ENCODE results near the gene JUN. TPM values are rescaled to one million over a fixed set of nuclear protein-coding genes. Genes with fewer than 3 reads are reported as not detected.

JUN gene
- total and polyA plus RNA-seq, 2 of the 13 experiments (the other 11 are each of a cell fraction or from before 2014, with no cell fraction given): 18.2 to 22.3 TPM

- TF ChIP-seq EEA1 (CRISPR knock-in tag; IDR thresholded peaks at IDR 0.05; ENCODE audit: borderline replicate concordance) (no peak), KLF15 (CRISPR knock-in tag; IDR thresholded peaks at IDR 0.05; ENCODE audit: borderline replicate concordance) (0 out of 2 replicates have a peak, but pooled peaks have one; percentile 29), BRF2 (CRISPR knock-in tag; IDR thresholded peaks at IDR 0.05) (peak; percentile 51; the same call in 1 of the 2 replicates), ZNF138 (CRISPR knock-in tag; IDR thresholded peaks at IDR 0.05; ENCODE audit: low read depth) (no peak), GATAD2A (CRISPR knock-in tag; IDR thresholded peaks at IDR 0.05) (no peak), ZNF746 (CRISPR knock-in tag; IDR thresholded peaks at IDR 0.05) (no peak), KAT7 (CRISPR knock-in tag; IDR thresholded peaks at IDR 0.05; ENCODE audit: borderline replicate concordance) (peak; percentile 47; the same call in 1 of the 2 replicates), CSRNP1 (CRISPR knock-in tag; IDR thresholded peaks at IDR 0.05) (0 out of 2 replicates have a peak, but pooled peaks have one; percentile 81), ZBTB25 (CRISPR knock-in tag; IDR thresholded peaks at IDR 0.05) (no peak), NFKB2 (CRISPR knock-in tag; IDR thresholded peaks at IDR 0.05; ENCODE audit: borderline replicate concordance) (peak; percentile 45; the same call in 1 of the 2 replicates), HNRNPK (IDR thresholded peaks at IDR 0.05; ENCODE audit: low read depth, low read length, poor library complexity, severe bottlenecking) (no peak), CEBPG (CRISPR knock-in tag; IDR thresholded peaks at IDR 0.05) (no peak), ZMYM4 (CRISPR knock-in tag; IDR thresholded peaks at IDR 0.05) (no peak), ARHGAP35 (CRISPR knock-in tag; IDR thresholded peaks at IDR 0.05; ENCODE audit: borderline replicate concordance) (peak; percentile 62; the same call in 1 of the 2 replicates), ISX (CRISPR knock-in tag; conservative IDR thresholded peaks at IDR 0.05) (0 out of 2 replicates have a peak, but pooled peaks have one; percentile 49), ZNF510 (CRISPR knock-in tag; IDR thresholded peaks at IDR 0.05; ENCODE audit: low read depth) (no peak)
- TF ChIP-seq, protein P1, sequence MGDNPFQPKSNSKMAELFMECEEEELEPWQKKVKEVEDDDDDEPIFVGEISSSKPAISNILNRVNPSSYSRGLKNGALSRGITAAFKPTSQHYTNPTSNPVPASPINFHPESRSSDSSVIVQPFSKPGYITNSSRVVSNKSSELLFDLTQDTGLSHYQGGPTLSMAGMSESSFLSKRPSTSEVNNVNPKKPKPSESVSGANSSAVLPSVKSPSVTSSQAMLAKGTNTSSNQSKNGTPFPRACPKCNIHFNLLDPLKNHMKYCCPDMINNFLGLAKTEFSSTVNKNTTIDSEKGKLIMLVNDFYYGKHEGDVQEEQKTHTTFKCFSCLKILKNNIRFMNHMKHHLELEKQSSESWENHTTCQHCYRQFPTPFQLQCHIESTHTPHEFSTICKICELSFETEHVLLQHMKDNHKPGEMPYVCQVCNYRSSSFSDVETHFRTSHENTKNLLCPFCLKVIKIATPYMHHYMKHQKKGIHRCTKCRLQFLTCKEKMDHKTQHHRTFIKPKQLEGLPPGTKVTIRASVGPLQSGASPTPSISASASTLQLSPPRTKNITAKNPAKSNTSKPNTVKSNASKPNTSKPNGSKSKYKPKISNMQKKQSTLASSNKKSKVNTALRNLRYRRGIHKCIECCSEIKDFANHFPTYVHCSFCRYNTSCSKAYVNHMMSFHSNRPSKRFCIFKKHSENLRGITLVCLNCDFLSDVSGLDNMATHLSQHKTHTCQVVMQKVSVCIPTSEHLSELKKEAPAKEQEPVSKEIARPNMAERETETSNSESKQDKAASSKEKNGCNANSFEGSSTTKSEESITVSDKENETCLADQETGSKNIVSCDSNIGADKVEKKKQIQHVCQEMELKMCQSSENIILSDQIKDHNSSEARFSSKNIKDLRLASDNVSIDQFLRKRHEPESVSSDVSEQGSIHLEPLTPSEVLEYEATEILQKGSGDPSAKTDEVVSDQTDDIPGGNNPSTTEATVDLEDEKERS (CRISPR knock-in tag; IDR thresholded peaks at IDR 0.05): no peak
- TF ChIP-seq, protein P2, sequence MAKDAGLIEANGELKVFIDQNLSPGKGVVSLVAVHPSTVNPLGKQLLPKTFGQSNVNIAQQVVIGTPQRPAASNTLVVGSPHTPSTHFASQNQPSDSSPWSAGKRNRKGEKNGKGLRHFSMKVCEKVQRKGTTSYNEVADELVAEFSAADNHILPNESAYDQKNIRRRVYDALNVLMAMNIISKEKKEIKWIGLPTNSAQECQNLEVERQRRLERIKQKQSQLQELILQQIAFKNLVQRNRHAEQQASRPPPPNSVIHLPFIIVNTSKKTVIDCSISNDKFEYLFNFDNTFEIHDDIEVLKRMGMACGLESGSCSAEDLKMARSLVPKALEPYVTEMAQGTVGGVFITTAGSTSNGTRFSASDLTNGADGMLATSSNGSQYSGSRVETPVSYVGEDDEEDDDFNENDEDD (CRISPR knock-in tag; IDR thresholded peaks at IDR 0.05; ENCODE audit: borderline replicate concordance): peak; percentile 88
Measured at GRCh38 chr1:58782178-58783089, 1.4 kb downstream of the JUN start (continued).

Data from HepG2 (cell line).